Sigmoid colon (tissue), 4 donors: ENCODE measurements around the gene ZNF17.

Experiments
- CTCF ChIP-seq, 4 experiments: fragments of 450-650 bp in 3 of 4; fragments of 200-600 bp in 1 of 4; IDR thresholded peaks; one replicate each; pipeline ENCODE4 v1.5.1; 2016 to 2019; ENCODE audit warnings: antibody characterized with exemption in 4 of 4, mild to moderate bottlenecking in 3 of 4, moderate library complexity in 2 of 4
- EP300 ChIP-seq, 4 donors: sonication (generic); formaldehyde crosslinking; IDR thresholded peaks; one replicate each; pipeline ENCODE4 v1.6.1; 2017; ENCODE audit warnings: antibody characterized with exemption in 4 of 4
- POLR2A ChIP-seq, 2 donors: fragments of 450-650 bp; IDR thresholded peaks; one replicate each; pipeline ENCODE4 v1.6.1; 2016; ENCODE audit warnings: antibody characterized with exemption in 2 of 2, mild to moderate bottlenecking in 2 of 2, moderate library complexity in 2 of 2
- POLR2AphosphoS5 ChIP-seq, 4 donors: sonication (generic); formaldehyde crosslinking; IDR thresholded peaks; one replicate each; pipeline ENCODE4 v1.6.1; 2017; ENCODE audit warnings: antibody characterized with exemption in 4 of 4

GRCh38 chr19:57403737-57404563 lies 7.0 kb upstream of the ZNF17 start:
- TF ChIP-seq CTCF (IDR thresholded peaks at IDR 0.05) (no peak), POLR2AphosphoS5 (IDR thresholded peaks at IDR 0.05) (no peak), POLR2A (IDR thresholded peaks at IDR 0.05) (no peak), EP300 (IDR thresholded peaks at IDR 0.05) (no peak)
